GM10266 (cell line): ENCODE data around the gene PRDM16.

Experiments
- DNase-seq: peaks from one replicate; pipeline ENCODE4 v3.0.0; 2012; ENCODE audit errors: extremely low spot score
- CTCF ChIP-seq: IDR thresholded peaks from 2 replicates; pipeline ENCODE4 v1.5.1; 2012; ENCODE audit warnings: mild to moderate bottlenecking, low read depth; ENCODE audit not compliant: control insufficient read depth, insufficient read depth; ENCODE audit errors: missing control alignments

The PRDM16 gene

GRCh38 chr1:3141836-3142235, 72.8 kb downstream of the PRDM16 start:
- no peak for DNase-seq
- TF ChIP-seq CTCF: no peak

GRCh38 chr1:3142236-3142635, 73.2 kb downstream of the PRDM16 start:
- TF ChIP-seq CTCF: no peak

GRCh38 chr1:3142751-3143150, 73.7 kb downstream of the PRDM16 start:
- no peak for DNase-seq
- no peak for TF ChIP-seq CTCF

More at GRCh38 chr1:3142236-3142635, 73.2 kb downstream of the PRDM16 start:
- no peak for DNase-seq

- DNase-seq: no peak
- TF ChIP-seq CTCF: no peak
Observed at GRCh38 chr1:3145532-3146325, 76.7 kb downstream of the PRDM16 start.

GRCh38 chr1:3146458-3146857, 77.5 kb downstream of the PRDM16 start:
- TF ChIP-seq CTCF: no peak

GRCh38 chr1:3146907-3147306, 77.9 kb downstream of the PRDM16 start:
- DNase-seq: no peak
- TF ChIP-seq CTCF: no peak

More at GRCh38 chr1:3146458-3146857, 77.5 kb downstream of the PRDM16 start:
- DNase-seq: no peak

GRCh38 chr1:3148171-3148570, 79.2 kb downstream of the PRDM16 start:
- TF ChIP-seq CTCF: no peak
- no peak for DNase-seq
